SJCRH30 (cell line): ENCODE results near the gene MATN1. TPM values are rescaled to one million over a fixed set of nuclear protein-coding genes. Genes with fewer than 3 reads are reported as not detected.

Source experiments
- DNase-seq, 2 experiments: peaks; one replicate each; pipeline ENCODE4 v3.0.0-alpha.2; 2015 to 2020
- H3K27ac ChIP-seq: fragments of 250-450 bp; sonication (Bioruptor Pico); 2 replicates; pipeline ENCODE4 v1.5.1; 2020; ENCODE audit warnings: mild to moderate bottlenecking, moderate library complexity
- H3K27me3 ChIP-seq: fragments of 250-450 bp; sonication (Bioruptor Pico); 2 replicates; pipeline ENCODE4 v1.5.1; 2020; ENCODE audit warnings: mild to moderate bottlenecking, moderate library complexity
- H3K36me3 ChIP-seq: fragments of 250-450 bp; sonication (Bioruptor Pico); 2 replicates; pipeline ENCODE4 v1.5.1; 2020; ENCODE audit warnings: mild to moderate bottlenecking, moderate library complexity
- H3K4me1 ChIP-seq: fragments of 250-450 bp; sonication (Bioruptor Pico); 2 replicates; pipeline ENCODE4 v1.5.1; 2020; ENCODE audit warnings: mild to moderate bottlenecking, moderate library complexity
- H3K4me3 ChIP-seq: fragments of 250-450 bp; sonication (Bioruptor Pico); 2 replicates; pipeline ENCODE4 v1.5.1; 2020; ENCODE audit warnings: mild to moderate bottlenecking, moderate library complexity
- H3K9me3 ChIP-seq: fragments of 250-450 bp; sonication (Bioruptor Pico); replicated peaks from 2 replicates; pipeline ENCODE4 v1.5.1; 2020; ENCODE audit warnings: mild to moderate bottlenecking, moderate library complexity
- total RNA-seq: library from RNA; depleted of rRNA; stranded (reverse); fragments of >200 nt; shearing (Covaris generic); gene quantifications from 2 replicates; pipeline ENCODE4 v1.2.3, GENCODE V29; 2014

The MATN1 gene
- total RNA-seq, 1 experiment from 2014 or later, result 0.47 TPM

GRCh38 chr1:30752651-30752908 lies 29.2 kb upstream of the MATN1 start:
- Histone ChIP-seq H3K36me3 (no peaks in the 10 kb centered on the region), H3K4me1 (peaks cover 52% of the 10 kb centered on the region), H3K27me3 (no peaks in the 10 kb centered on the region), H3K4me3 (no peak overlapping the region), H3K27ac (no peak overlapping the region), H3K9me3 (no peaks in the 10 kb centered on the region)
- no peak for DNase-seq

GRCh38 chr1:30751830-30752650 lies 28.7 kb upstream of the MATN1 start:
- H3K27ac ChIP-seq, result no peak overlapping the region
- H3K9me3 ChIP-seq, result no peaks in the 10 kb centered on the region
- peaks cover 49% of the 10 kb centered on the region for H3K4me1 ChIP-seq
- H3K27me3 ChIP-seq, result no peaks in the 10 kb centered on the region
- H3K4me3 ChIP-seq, result no peak overlapping the region
- DNase-seq, result no peak
- no peaks in the 10 kb centered on the region for H3K36me3 ChIP-seq

DNA sequence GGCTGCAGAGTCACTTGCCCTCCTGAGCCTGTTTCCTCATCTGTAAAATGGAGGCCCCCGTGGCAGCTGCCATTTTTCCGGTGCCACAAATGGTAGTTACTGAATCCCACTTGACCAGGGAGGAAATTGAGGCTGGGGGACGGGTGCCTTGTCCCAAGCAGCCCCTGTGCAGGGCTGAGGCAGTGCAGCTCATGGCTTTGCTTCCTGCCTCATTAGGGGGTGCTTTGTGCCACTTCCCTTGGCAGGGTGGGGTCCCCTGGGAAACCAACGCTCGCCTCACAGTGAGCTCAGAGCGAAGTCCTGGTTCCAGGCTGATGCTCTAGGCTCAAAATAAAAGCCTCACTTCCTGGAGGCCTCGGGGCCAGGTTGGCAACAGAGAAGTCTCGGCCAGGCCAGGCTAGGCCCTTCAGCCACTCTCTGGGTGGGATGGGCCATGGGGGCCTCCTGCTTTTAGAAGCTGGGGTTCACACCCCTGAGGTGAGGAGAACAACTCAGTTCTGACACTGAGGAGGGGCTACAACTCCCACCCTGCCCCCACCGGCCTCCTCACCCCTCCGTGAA lies 27.4 kb upstream of the MATN1 start:
- Histone ChIP-seq H3K9me3 (no peaks in the 10 kb centered on the region), H3K4me3 (no peak overlapping the region), H3K4me1 (peaks cover 37% of the 10 kb centered on the region), H3K27ac (no peak overlapping the region), H3K36me3 (no peaks in the 10 kb centered on the region), H3K27me3 (no peaks in the 10 kb centered on the region)
- DNase-seq, result no peak

DNA sequence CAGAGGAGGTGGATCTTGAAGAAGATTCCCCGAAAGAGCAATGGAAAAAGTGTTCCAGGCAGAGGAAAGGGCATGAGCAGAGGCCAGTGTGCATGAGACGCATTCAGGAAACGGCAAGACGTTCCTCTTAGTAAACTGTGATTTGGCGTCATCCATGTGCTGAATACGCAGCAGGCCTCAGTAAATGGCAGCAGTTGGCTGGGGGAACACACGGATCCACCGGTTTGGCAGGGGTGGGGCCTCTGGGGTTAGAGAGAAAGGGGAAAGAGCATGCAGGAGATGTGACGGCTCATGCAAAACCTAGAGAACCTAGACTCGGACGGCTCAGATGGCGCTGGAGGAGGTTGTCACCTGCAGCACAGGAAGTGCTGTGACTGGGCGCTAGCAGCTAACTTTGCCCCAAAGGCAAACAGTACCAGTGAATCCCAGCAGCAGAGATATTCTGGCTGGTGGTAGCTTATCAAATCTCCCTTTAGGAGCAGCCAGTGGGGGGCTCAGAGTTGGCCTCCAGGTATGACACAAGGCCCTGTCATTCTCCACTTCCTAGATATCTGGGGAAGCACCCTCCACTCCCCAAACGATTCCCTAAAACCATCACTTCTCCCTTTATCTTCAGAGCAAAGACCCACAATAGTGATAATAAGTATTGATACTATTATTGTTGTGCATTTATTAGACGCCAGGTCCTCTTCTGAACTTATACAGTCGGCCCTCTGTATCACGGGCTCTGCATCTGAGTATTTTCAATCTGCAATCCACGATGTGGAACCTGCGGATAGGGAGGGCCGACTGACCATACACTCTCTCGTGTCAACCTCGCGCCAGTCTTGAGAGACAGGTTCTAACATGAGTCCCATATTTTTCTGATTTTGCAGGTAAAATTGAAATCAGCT lies 26.6 kb upstream of the MATN1 start:
- no peak for DNase-seq
- H3K4me3 ChIP-seq, result no peak overlapping the region
- peaks cover 28% of the 10 kb centered on the region for H3K4me1 ChIP-seq
- H3K36me3 ChIP-seq, result no peaks in the 10 kb centered on the region
- H3K9me3 ChIP-seq, result no peaks in the 10 kb centered on the region
- no peaks in the 10 kb centered on the region for H3K27me3 ChIP-seq
- no peak overlapping the region for H3K27ac ChIP-seq

DNA sequence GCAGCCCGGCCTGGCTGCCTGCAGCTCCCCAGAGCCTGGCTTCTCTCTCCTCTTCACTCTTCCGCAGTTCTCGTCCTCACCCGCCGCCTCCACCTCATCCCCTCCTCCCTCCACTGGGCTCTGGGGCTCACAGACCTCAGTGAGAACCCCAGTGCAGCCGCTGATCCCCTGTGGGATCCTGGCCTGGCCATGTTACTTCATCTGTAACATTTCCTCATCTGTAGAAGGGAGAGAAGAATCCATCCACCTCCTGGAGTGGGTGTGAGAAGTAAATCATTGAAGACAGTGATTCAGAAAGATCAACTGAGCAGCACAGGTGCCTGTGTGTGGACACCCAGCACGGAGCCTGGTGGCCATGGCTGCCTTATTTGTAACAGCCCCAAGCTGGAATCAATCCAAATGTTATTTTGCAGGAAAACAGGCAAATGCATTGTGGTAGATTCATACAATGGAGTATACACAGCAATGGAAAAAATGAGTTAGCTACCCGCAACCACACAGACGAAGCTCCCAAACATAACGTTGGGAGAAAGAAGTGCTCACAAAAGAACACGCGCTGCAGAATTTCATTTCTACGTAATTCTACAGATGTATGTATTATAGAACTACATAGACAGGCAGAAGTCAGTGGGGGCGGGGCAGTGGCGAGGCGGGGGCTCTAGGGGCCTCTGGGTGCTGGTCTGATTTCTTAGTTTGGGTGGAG lies 25.5 kb upstream of the MATN1 start:
- Histone ChIP-seq H3K4me3 (no peak overlapping the region), H3K4me1 (peaks cover 22% of the 10 kb centered on the region), H3K27ac (peak overlapping the region; percentile 41), H3K27me3 (no peaks in the 10 kb centered on the region), H3K9me3 (no peaks in the 10 kb centered on the region), H3K36me3 (no peaks in the 10 kb centered on the region)
- no peak for DNase-seq

DNA sequence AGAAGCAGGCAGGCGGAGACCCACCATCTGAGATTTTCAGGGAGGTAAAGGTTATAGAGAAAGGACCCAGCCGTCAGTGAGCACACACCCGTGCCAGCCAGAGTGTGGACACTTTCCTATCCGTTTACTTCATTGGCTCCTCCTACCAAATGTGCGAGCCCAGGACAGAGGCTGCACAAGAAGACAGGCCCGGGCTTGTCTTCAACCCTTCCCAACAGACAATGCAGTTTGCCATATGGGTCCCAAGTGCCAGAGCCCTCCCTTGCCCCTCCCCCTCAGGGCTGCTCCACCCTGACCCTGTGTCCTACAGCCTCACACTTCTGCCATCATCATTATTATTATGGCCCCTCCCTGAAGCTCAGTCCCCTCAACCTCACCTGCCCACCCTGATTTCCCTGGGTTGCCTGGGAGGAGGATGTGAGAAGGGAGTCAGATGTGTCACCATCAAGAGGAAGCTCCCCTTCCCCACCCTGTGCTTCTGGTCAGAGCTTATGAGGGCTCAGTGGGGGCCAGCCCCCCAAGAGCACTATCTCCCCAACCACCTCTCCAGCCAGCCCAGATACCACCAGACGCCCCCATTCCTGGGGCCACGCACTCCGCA lies 24.8 kb upstream of the MATN1 start:
- Histone ChIP-seq H3K27ac (peak overlapping the region; percentile 41), H3K4me1 (peaks cover 23% of the 10 kb centered on the region), H3K4me3 (no peak overlapping the region), H3K36me3 (no peaks in the 10 kb centered on the region), H3K27me3 (no peaks in the 10 kb centered on the region), H3K9me3 (no peaks in the 10 kb centered on the region)
- DNase-seq, result peak; percentile 83 to 88

DNA sequence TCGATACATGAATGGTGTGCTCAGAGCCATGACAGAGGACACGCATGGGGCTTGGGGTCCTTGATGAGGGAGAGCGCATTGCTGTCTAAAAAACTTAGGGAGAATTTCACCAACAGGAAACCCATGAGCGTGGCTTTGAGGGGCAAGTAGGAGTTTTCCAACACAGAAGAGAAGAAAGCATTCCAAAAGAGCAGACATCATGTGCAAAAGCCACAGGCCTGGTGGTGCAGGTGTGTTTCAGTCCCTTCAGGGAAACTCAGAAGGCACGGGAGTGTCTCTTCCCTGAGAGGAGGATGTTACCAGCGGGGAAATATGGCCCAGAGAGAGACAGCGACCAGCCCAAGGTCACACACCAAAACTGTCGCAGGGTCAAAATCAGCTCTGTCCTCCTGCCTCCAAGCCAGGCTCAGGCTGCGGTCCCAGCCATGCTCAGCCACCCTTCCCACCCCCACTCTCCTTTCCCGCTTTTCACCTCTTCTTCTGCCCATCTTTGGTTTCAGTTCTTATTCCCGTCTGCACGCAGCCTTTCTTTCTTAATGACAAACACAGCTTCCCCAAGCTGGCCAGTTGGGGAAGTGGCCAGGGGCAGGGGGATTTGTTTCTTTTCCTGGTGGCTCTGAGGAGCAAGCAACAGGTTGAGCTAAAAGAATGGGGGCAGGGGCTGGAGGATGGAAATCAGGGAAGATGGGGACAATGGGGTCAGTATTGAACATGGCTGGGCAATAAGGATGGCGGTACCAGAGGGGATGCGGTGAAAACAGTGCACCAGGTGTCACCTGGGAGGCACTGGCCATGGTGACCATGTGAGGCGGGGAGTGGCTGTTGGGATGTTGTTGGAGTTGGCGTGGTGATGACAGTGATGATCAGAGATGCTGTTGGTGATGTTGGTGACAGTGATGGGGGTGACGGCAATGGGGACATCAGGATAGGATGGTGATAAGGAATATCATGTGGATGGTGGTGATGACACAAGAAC lies 23.9 kb upstream of the MATN1 start:
- no peaks in the 10 kb centered on the region for H3K36me3 ChIP-seq
- DNase-seq, result no peak
- no peak overlapping the region for H3K4me3 ChIP-seq
- H3K9me3 ChIP-seq, result no peaks in the 10 kb centered on the region
- no peaks in the 10 kb centered on the region for H3K27me3 ChIP-seq
- H3K4me1 ChIP-seq, result peaks cover 26% of the 10 kb centered on the region
- H3K27ac ChIP-seq, result peak overlapping the region; percentile 41; the same call in 1 of the 2 replicates

DNA sequence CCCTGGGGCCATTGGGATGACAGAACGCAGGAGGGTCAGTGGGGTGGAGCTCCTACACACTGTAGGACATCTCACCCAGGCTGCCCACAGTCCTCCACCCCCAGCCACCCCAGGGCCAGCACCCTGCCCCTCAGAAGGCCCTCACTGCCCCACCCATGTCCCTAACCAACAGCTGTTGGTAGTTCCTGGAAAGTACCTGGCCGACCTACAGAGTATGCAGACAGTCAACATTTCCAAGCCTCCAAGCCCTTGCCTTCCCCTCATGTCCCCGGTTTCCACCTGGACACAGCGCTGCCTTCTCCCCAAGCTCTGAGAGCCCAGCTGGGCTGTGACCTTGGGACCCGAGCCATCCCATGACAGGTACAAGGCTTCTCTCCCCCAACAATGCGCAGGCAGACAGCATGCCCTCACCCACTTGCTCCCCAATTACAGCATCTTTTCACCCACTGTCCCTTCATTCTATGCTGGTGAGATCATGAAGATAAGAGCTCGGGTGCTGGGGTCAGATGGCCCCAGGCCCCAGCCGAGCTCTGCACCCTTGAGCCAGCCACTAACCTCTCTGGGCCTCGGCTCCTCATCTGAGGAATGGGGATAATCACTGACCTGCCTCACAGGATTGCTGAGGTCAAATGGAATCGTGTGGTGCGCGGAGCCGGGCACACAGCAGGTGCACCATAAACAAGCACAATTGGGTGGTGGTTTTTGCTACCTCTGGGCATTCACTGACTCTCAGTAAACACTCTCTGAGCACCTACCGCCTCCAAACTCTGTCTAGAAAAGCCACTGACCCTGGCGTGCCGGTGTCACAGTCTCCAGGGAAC lies 23.0 kb upstream of the MATN1 start:
- no peak overlapping the region for H3K27ac ChIP-seq
- H3K27me3 ChIP-seq, result no peaks in the 10 kb centered on the region
- H3K4me1 ChIP-seq, result peaks cover 31% of the 10 kb centered on the region
- H3K9me3 ChIP-seq, result no peaks in the 10 kb centered on the region
- DNase-seq, result no peak
- H3K4me3 ChIP-seq, result no peak overlapping the region
- H3K36me3 ChIP-seq, result no peaks in the 10 kb centered on the region

- Histone ChIP-seq H3K9me3 (no peaks in the 10 kb centered on the region), H3K4me3 (no peak overlapping the region), H3K36me3 (no peaks in the 10 kb centered on the region), H3K27ac (no peak overlapping the region), H3K27me3 (no peaks in the 10 kb centered on the region), H3K4me1 (peaks cover 37% of the 10 kb centered on the region)
- no peak for DNase-seq
Observed at GRCh38 chr1:30745834-30746208, 22.4 kb upstream of the MATN1 start.

DNA sequence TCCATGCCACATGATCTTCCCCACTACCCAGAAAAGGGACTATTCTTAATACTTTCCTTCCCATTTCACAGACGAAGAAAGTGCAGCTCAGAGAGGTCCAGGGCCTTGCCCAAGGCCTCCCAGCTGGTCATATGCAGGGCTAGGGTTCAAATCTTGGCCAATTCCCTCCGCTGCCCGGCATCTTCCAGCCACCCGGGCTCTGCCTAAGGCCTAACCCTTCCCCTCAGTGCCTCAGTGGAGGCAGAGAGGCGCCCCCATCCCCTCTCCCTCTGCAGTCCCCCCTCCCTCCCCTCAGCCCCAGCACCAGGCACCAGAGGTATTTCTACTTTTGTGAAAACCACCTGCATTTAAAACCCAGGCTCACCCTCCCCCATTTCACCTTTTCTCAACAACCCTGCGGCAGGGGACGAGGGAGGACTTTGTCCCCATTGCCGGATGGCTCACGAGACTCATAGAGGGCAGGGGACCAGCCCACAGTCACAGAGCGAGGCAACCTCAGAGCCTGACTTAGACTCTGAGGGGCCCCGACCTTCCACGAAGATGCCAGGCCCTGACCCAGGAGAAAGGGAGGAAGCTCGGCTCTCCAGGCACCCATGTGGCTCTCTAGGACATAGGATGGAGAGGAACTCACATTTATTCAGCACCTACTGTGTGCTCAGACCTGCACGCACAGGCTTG lies 21.9 kb upstream of the MATN1 start:
- no peaks in the 10 kb centered on the region for H3K36me3 ChIP-seq
- no peak for DNase-seq
- no peaks in the 10 kb centered on the region for H3K9me3 ChIP-seq
- peaks cover 42% of the 10 kb centered on the region for H3K4me1 ChIP-seq
- no peak overlapping the region for H3K27ac ChIP-seq
- no peak overlapping the region for H3K4me3 ChIP-seq
- H3K27me3 ChIP-seq, result no peaks in the 10 kb centered on the region

GRCh38 chr1:30744060-30744756 lies 20.8 kb upstream of the MATN1 start:
- no peak for DNase-seq
- peaks cover 45% of the 10 kb centered on the region for H3K4me1 ChIP-seq

GRCh38 chr1:30743584-30744059 lies 20.2 kb upstream of the MATN1 start:
- Histone ChIP-seq H3K4me1 (peaks cover 40% of the 10 kb centered on the region), H3K36me3 (peaks cover 5% of the 10 kb centered on the region), H3K4me3 (no peak overlapping the region), H3K27ac (no peak overlapping the region), H3K27me3 (no peaks in the 10 kb centered on the region), H3K9me3 (no peaks in the 10 kb centered on the region)
- peak; percentile 77 to 82 for DNase-seq

More at GRCh38 chr1:30744060-30744756, 20.8 kb upstream of the MATN1 start:
- Histone ChIP-seq H3K27me3 (no peaks in the 10 kb centered on the region), H3K27ac (no peak overlapping the region), H3K9me3 (no peaks in the 10 kb centered on the region), H3K4me3 (no peak overlapping the region), H3K36me3 (no peaks in the 10 kb centered on the region; the same call in 1 of the 2 replicates)
